HCT116 (cell line): ENCODE measurements around the gene LSP1. TPM values are rescaled to one million over a fixed set of nuclear protein-coding genes. Genes with fewer than 3 reads are reported as not detected.

Source experiments
- ATAC-seq: fragments of 200-7000 bp; cut with Tn5 transposase; 2 replicates; pipeline ENCODE4 v1.9.1; 2020; ENCODE audit warnings: mild to moderate bottlenecking, moderate library complexity
- BruUV-seq: library from RNA; stranded (reverse); fragments of 400-500 nt; replicated peaks from 2 replicates; lab custom pipeline; 2021; lab: Mats Ljungman, UMichigan
- CTCF ChIA-PET: fragments of 300-600 bp; sonication (Branson Sonifier 250); formaldehyde crosslinking; loops from one replicate; lab custom pipeline; 2021; ENCODE audit warnings: antibody characterized with exemption; lab: Charles Lee
- POLR2A ChIA-PET: fragments of 300-600, 350-600 bp; sonication (Branson Sonifier 250); formaldehyde crosslinking; loops from one replicate; lab custom pipeline; 2021; ENCODE audit warnings: antibody characterized with exemption; lab: Charles Lee
- RAD21 ChIA-PET, 2 experiments: fragments of 300-600 bp; sonication (Branson Sonifier 250); formaldehyde crosslinking; loops; one replicate each; lab custom pipeline; 2023; ENCODE audit warnings: low total read pairs in 2 of 2; ENCODE audit not compliant: uncharacterized antibody in 2 of 2, unreplicated experiment in 2 of 2, low non-redundant PET in 1 of 2; lab: Charles Lee
- DNase-seq: peaks from one replicate; pipeline ENCODE4 v3.0.0-alpha.2; 2010; ENCODE audit warnings: low read depth, low spot score
- H2AFZ ChIP-seq: fragments of 200-600 bp; shearing (Covaris generic), sonication (generic); 2 replicates; pipeline ENCODE4 v1.6.1; 2017; ENCODE audit warnings: low read depth, mixed run types, mixed read lengths, antibody characterized with exemption, low read length; ENCODE audit not compliant: poor library complexity, severe bottlenecking
- H3K27ac ChIP-seq: 2 replicates; pipeline ENCODE4 v1.5.1; 2012; ENCODE audit warnings: low read depth, low read length
- H3K27me3 ChIP-seq: fragments of 200-600 bp; sonication (generic); 2 replicates; pipeline ENCODE4 v1.6.1; 2016; ENCODE audit warnings: mixed run types, low read length, mixed read lengths; ENCODE audit not compliant: insufficient read depth
- H3K36me3 ChIP-seq, 2 experiments: fragments of 200-500 bp in 1 of 2; fragments of 200-600 bp in 1 of 2; sonication (Bioruptor generic) in 1 of 2; sonication (generic) in 1 of 2; 2 replicates each; pipeline versions ENCODE4 v1.5.1 to v1.6.1; 2014 to 2016; ENCODE audit warnings: low read length in 2 of 2, inconsistent platforms in 1 of 2, mixed read lengths in 1 of 2, mixed run types in 1 of 2; ENCODE audit not compliant: insufficient read depth in 2 of 2, control insufficient read depth in 1 of 2
- H3K4me1 ChIP-seq, 2 experiments: fragments of 200-600 bp in 1 of 2; sonication (generic) in 1 of 2; 2 replicates each; pipeline versions ENCODE4 v1.5.1 to v1.6.1; 2012 to 2017; ENCODE audit warnings: low read length in 2 of 2, inconsistent platforms in 1 of 2, mild to moderate bottlenecking in 1 of 2, mixed read lengths in 1 of 2, mixed run types in 1 of 2, moderate library complexity in 1 of 2; ENCODE audit not compliant: insufficient read depth in 2 of 2, control insufficient read depth in 1 of 2
- H3K4me2 ChIP-seq: fragments of 200-600 bp; sonication (generic); 2 replicates; pipeline ENCODE4 v1.6.1; 2017; ENCODE audit warnings: mixed run types, low read length, mixed read lengths
- H3K4me3 ChIP-seq, 2 experiments: fragments of 200-600 bp in 1 of 2; sonication (generic) in 1 of 2; replicated peaks in 1 of 2; 2 replicates each; pipeline ENCODE4 v1.5.1; 2011 to 2016; ENCODE audit warnings: low read length in 2 of 2, control low read depth in 1 of 2, low read depth in 1 of 2, mild to moderate bottlenecking in 1 of 2, mixed read lengths in 1 of 2, mixed run types in 1 of 2
- H3K79me2 ChIP-seq: fragments of 200-600 bp; sonication (generic); 2 replicates; pipeline ENCODE4 v1.6.1; 2017; ENCODE audit warnings: mild to moderate bottlenecking, mixed run types, low read length, moderate library complexity, mixed read lengths; ENCODE audit not compliant: insufficient read depth
- H3K9ac ChIP-seq: fragments of 200-600 bp; sonication (generic); 2 replicates; pipeline ENCODE4 v1.6.1; 2016; ENCODE audit warnings: low read length, mixed read lengths
- H3K9me2 ChIP-seq: fragments of 200-600 bp; sonication (generic), shearing (Covaris generic); 2 replicates; pipeline ENCODE4 v1.6.1; 2017; ENCODE audit warnings: mixed run types, mild to moderate bottlenecking, moderate library complexity; ENCODE audit not compliant: insufficient read depth
- H3K9me3 ChIP-seq, 2 experiments: fragments of 200-500 bp in 1 of 2; fragments of 200-600 bp in 1 of 2; sonication (Bioruptor generic) in 1 of 2; sonication (generic) in 1 of 2; 2 replicates each; pipeline ENCODE4 v1.6.1; 2014 to 2017; ENCODE audit warnings: low read length in 2 of 2, mixed read lengths in 2 of 2, inconsistent platforms in 1 of 2, low read depth in 1 of 2, mild to moderate bottlenecking in 1 of 2, mixed run types in 1 of 2, moderate library complexity in 1 of 2; ENCODE audit not compliant: control insufficient read depth in 1 of 2, insufficient read depth in 1 of 2
- H4K20me1 ChIP-seq: fragments of 200-600 bp; sonication (generic), shearing (Covaris generic); 2 replicates; pipeline ENCODE4 v1.6.1; 2017; ENCODE audit warnings: mixed run types, mild to moderate bottlenecking, moderate library complexity; ENCODE audit not compliant: insufficient read depth
- CEBPB ChIP-seq: IDR thresholded peaks from 2 replicates; pipeline ENCODE4 v1.6.1; 2012; ENCODE audit warnings: low read depth
- EGR1 ChIP-seq: IDR thresholded peaks from 2 replicates; pipeline ENCODE4 v1.6.1; 2012; ENCODE audit warnings: low read depth
- POLR2AphosphoS5 ChIP-seq: IDR thresholded peaks from 2 replicates; pipeline ENCODE4 v1.6.1; 2011; ENCODE audit warnings: mild to moderate bottlenecking, low read depth, low read length, moderate library complexity
- RAD21 ChIP-seq: IDR thresholded peaks from 2 replicates; pipeline ENCODE4 v1.6.1; 2012; ENCODE audit warnings: low read depth, mild to moderate bottlenecking
- SIN3A ChIP-seq: IDR thresholded peaks from 2 replicates; pipeline ENCODE4 v1.6.1; 2012; ENCODE audit warnings: low read depth
- SP1 ChIP-seq: IDR thresholded peaks from 2 replicates; pipeline ENCODE4 v1.6.1; 2012; ENCODE audit warnings: low read depth
- SRF ChIP-seq: IDR thresholded peaks from 2 replicates; pipeline ENCODE4 v1.6.1; 2012; ENCODE audit warnings: low read depth
- TCF7L2 ChIP-seq: IDR thresholded peaks from 2 replicates; pipeline ENCODE4 v1.7.0; 2011; ENCODE audit warnings: borderline replicate concordance, inconsistent platforms; ENCODE audit not compliant: insufficient read depth, insufficient read length; ENCODE audit errors: extremely low read depth
- YY1 ChIP-seq: IDR thresholded peaks from 2 replicates; pipeline ENCODE4 v1.6.1; 2011; ENCODE audit warnings: low read length, low read depth, moderate library complexity, mild to moderate bottlenecking; ENCODE audit not compliant: insufficient replicate concordance; ENCODE audit errors: extremely low read depth
- ZNF274 ChIP-seq: fragments of 200-500 bp; sonication (Bioruptor generic); IDR thresholded peaks from 2 replicates; pipeline ENCODE4 v1.6.1; 2014; ENCODE audit warnings: mild to moderate bottlenecking, low read depth, low read length, inconsistent platforms
- intact Hi-C: fragments of 100-400 bp; cut with micrococcal nuclease; formaldehyde crosslinking; loops from 2 replicates; pipeline ENCODE4 v1.10.0; 2022
- total RNA-seq: library from RNA; stranded (reverse); gene quantifications from one replicate; pipeline ENCODE4 v1.2.1, GENCODE V29; 2021; ENCODE audit not compliant: unreplicated experiment
- TF ChIP-seq, protein P1 (sequence below): IDR thresholded peaks from 2 replicates; pipeline ENCODE4 v1.6.1; 2012
- TF ChIP-seq, protein P2 (sequence below): IDR thresholded peaks from 2 replicates; pipeline ENCODE4 v1.6.1; 2012
- TF ChIP-seq, protein P3 (sequence below): IDR thresholded peaks from 2 replicates; pipeline ENCODE4 v1.6.1; 2012; ENCODE audit warnings: low read depth
- TF ChIP-seq, protein P4 (sequence below), 3 experiments: fragments of 200-600 bp in 1 of 3; sonication (generic) in 1 of 3; IDR thresholded peaks in 2 of 3; conservative IDR thresholded peaks in 1 of 3; 2 replicates each; pipeline ENCODE4 v1.5.1; 2012 to 2017; ENCODE audit warnings: low read depth in 2 of 3, low read length in 2 of 3, antibody characterized with exemption in 1 of 3, borderline replicate concordance in 1 of 3, control low read depth in 1 of 3, mild to moderate bottlenecking in 1 of 3, mixed read lengths in 1 of 3, mixed run types in 1 of 3, moderate library complexity in 1 of 3; ENCODE audit not compliant: insufficient read depth in 1 of 3

The LSP1 gene
- total RNA-seq, 1 experiment from 2014 or later, result 1.3 TPM

DNA sequence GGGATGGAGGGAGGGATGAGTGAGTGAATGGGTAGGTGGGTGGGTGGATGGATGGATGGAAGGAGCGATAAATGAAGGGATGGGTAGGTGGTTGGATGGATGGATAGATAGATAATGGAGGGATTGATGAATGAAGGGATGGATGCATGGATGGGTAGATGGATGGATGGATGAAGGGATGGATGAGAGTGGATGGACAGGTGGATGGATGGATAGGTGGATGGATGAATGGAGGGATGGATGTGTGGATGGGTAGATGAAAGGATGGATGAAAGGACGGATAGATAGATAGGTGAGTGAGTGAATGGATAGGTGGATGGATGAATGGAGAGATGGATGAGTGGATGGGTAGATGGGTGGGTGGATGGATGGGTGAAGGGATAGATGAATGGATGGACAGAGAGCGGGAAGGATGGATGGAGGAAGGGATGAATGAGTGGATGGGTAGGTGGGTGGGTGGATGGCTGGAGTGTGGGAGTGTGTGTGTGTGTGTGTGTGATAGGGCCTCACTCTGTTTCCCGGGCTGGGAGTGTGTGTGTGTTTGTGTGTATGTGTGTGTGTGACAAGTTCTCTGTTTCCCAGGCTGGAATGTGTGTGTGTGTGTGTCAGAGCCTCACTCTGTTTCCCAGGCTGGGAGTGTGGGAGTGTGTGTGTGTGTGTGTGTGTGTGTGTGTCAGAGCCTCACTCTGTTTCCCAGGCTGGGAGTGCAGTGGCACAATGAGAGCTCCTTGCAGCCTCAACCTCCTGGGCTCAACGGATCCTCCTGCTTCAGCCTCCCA, 40.9 kb downstream of the LSP1 start:
- ChIA-PET CTCF (no interaction called here), POLR2A (no interaction called here), RAD21 (no interaction called here)
- Histone ChIP-seq H3K4me2 (no peak overlapping the region), H3K36me3 (no peaks in the 10 kb centered on the region), H3K9ac (no peak overlapping the region), H3K79me2 (no peaks in the 10 kb centered on the region), H3K27me3 (peaks cover 16% of the 10 kb centered on the region), H4K20me1 (no peaks in the 10 kb centered on the region), H3K4me1 (no peaks in the 10 kb centered on the region), H2AFZ (no peak overlapping the region), H3K9me2 (no peaks in the 10 kb centered on the region), H3K4me3 (no peak overlapping the region), H3K9me3 (no peaks in the 10 kb centered on the region), H3K27ac (no peak overlapping the region)
- TF ChIP-seq YY1 (no peak), CEBPB (no peak), POLR2AphosphoS5 (no peak), SIN3A (no peak), SRF (no peak)
- TF ChIP-seq, protein P1, sequence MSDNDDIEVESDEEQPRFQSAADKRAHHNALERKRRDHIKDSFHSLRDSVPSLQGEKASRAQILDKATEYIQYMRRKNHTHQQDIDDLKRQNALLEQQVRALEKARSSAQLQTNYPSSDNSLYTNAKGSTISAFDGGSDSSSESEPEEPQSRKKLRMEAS, result no peak
- BruUV-seq, result no TSS peak
- intact Hi-C loops, result loop anchor here (10.0 kb wide), 1 partner anchor 51 kb away; the partner anchor contains the start of gene MRPL23
- ATAC-seq (no peak), DNase-seq (no peak)

DNA sequence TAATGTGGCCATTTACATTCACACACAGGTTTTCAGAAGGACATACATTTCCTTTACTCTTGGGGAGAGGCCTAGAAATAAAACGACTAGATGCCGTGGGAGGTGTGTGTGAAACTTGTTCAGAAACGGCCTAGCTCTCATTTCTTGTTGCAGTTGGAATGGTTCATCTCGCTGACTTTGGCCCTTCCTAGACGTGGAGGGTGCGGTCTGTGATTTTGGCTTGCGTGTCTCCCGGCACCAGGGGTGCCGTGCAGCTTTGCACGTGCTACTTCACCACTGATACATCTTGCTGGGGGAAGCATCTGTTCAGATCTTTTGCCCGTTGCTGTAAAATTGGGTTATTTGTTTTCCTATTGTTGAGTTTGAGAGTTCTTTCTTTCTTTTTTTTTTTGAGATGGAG, 41.9 kb downstream of the LSP1 start:
- Histone ChIP-seq H3K9me3 (no peaks in the 10 kb centered on the region), H3K4me3 (no peak overlapping the region), H3K36me3 (no peaks in the 10 kb centered on the region), H3K27ac (no peak overlapping the region), H3K79me2 (no peaks in the 10 kb centered on the region), H3K4me2 (no peak overlapping the region), H3K9ac (no peak overlapping the region), H4K20me1 (no peaks in the 10 kb centered on the region), H3K27me3 (peaks cover 21% of the 10 kb centered on the region), H3K4me1 (no peaks in the 10 kb centered on the region), H3K9me2 (no peaks in the 10 kb centered on the region), H2AFZ (no peak overlapping the region)
- no peak for DNase-seq
- CTCF ChIA-PET, result no interaction called here
- intact Hi-C loops, result loop anchor here (10.0 kb wide), 1 partner anchor 50 kb away; the partner anchor contains the start of gene MRPL23
- no peak for ATAC-seq
- no TSS peak for BruUV-seq
- POLR2A ChIA-PET, result no interaction called here
- RAD21 ChIA-PET, result no interaction called here
- TF ChIP-seq, protein P2, sequence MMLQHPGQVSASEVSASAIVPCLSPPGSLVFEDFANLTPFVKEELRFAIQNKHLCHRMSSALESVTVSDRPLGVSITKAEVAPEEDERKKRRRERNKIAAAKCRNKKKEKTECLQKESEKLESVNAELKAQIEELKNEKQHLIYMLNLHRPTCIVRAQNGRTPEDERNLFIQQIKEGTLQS, result no peak
- TF ChIP-seq SIN3A (no peak), POLR2AphosphoS5 (no peak), CEBPB (no peak), ZNF274 (no peak), RAD21 (no peak), EGR1 (no peak), TCF7L2 (no peak), SP1 (no peak)
- TF ChIP-seq, protein P3, sequence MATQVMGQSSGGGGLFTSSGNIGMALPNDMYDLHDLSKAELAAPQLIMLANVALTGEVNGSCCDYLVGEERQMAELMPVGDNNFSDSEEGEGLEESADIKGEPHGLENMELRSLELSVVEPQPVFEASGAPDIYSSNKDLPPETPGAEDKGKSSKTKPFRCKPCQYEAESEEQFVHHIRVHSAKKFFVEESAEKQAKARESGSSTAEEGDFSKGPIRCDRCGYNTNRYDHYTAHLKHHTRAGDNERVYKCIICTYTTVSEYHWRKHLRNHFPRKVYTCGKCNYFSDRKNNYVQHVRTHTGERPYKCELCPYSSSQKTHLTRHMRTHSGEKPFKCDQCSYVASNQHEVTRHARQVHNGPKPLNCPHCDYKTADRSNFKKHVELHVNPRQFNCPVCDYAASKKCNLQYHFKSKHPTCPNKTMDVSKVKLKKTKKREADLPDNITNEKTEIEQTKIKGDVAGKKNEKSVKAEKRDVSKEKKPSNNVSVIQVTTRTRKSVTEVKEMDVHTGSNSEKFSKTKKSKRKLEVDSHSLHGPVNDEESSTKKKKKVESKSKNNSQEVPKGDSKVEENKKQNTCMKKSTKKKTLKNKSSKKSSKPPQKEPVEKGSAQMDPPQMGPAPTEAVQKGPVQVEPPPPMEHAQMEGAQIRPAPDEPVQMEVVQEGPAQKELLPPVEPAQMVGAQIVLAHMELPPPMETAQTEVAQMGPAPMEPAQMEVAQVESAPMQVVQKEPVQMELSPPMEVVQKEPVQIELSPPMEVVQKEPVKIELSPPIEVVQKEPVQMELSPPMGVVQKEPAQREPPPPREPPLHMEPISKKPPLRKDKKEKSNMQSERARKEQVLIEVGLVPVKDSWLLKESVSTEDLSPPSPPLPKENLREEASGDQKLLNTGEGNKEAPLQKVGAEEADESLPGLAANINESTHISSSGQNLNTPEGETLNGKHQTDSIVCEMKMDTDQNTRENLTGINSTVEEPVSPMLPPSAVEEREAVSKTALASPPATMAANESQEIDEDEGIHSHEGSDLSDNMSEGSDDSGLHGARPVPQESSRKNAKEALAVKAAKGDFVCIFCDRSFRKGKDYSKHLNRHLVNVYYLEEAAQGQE, result no peak
- TF ChIP-seq, protein P4, sequence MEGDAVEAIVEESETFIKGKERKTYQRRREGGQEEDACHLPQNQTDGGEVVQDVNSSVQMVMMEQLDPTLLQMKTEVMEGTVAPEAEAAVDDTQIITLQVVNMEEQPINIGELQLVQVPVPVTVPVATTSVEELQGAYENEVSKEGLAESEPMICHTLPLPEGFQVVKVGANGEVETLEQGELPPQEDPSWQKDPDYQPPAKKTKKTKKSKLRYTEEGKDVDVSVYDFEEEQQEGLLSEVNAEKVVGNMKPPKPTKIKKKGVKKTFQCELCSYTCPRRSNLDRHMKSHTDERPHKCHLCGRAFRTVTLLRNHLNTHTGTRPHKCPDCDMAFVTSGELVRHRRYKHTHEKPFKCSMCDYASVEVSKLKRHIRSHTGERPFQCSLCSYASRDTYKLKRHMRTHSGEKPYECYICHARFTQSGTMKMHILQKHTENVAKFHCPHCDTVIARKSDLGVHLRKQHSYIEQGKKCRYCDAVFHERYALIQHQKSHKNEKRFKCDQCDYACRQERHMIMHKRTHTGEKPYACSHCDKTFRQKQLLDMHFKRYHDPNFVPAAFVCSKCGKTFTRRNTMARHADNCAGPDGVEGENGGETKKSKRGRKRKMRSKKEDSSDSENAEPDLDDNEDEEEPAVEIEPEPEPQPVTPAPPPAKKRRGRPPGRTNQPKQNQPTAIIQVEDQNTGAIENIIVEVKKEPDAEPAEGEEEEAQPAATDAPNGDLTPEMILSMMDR (IDR thresholded peaks at IDR 0.05 in 2 of 3, conservative IDR thresholded peaks at IDR 0.05 in 1 of 3; ENCODE audit: borderline replicate concordance in 1 of 3, insufficient read depth in 1 of 3, low read depth in 2 of 3, low read length in 2 of 3), result no peak
